ENCODE data around the gene TGM4.

Gene TGM4

DNA sequence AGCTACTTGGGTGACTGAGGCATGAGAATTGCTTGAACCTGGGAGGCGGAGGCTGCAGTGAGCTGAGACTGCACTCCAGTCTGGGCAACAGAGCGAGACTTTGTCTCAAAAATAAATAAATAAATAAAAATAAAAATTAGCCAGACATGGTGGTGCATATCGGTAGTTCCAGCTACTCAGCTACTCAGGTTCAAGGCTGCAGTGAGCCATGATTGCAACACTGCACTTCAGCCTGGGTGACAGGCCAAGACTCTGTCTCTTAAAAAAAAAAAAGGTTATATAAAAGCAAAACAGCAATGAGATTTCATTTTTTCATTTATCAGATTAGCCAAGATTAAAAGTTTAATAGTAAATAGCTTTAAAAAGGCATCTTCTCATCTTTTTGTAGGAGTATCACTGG, 2.9 kb downstream of the TGM4 start:
- Histone ChIP-seq H3K4me1 (ENCODE audit: control insufficient read depth, insufficient read depth, low read length) (no peaks in the 10 kb centered on the region), H3K27ac (ENCODE audit: insufficient read depth, low read depth, low read length, poor library complexity, severe bottlenecking) (no peak overlapping the region), H3K27me3 (ENCODE audit: control insufficient read depth, insufficient read depth, low read length, poor library complexity, severe bottlenecking) (no peaks in the 10 kb centered on the region), H3K4me3 (ENCODE audit: insufficient read depth, low read depth, low read length) (no peak overlapping the region), H3K36me3 (ENCODE audit: control insufficient read depth, insufficient read depth, low read length) (no peaks in the 10 kb centered on the region), H3K9me3 (ENCODE audit: control insufficient read depth, low read length) (no peaks in the 10 kb centered on the region)
- WGBS, 2 experiments: 94 to 96% methylated on average over 2 to 3 of the region's 3 CpGs

DNA sequence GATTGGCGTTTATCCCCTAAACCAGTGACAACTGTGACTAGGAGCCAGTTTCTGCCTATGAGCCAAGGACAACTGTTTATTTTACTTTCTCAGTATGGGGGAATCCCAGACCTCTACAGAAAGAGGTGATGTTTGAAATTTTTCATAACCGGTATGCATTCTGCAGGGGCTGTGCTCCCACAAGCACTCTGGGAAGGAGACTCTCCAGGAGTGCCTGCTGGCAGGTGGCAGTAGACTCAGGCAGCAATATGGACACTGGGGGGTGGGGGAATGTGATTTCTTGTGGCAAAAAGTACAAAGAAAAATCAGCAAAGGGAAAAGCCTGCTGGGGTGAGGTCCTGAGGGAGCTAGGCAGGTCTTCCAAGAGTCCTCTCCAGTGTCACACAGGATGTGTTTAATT, 5.9 kb downstream of the TGM4 start:
- no peaks in the 10 kb centered on the region for H3K36me3 ChIP-seq (ENCODE audit: control insufficient read depth, insufficient read depth, low read length)

DNA sequence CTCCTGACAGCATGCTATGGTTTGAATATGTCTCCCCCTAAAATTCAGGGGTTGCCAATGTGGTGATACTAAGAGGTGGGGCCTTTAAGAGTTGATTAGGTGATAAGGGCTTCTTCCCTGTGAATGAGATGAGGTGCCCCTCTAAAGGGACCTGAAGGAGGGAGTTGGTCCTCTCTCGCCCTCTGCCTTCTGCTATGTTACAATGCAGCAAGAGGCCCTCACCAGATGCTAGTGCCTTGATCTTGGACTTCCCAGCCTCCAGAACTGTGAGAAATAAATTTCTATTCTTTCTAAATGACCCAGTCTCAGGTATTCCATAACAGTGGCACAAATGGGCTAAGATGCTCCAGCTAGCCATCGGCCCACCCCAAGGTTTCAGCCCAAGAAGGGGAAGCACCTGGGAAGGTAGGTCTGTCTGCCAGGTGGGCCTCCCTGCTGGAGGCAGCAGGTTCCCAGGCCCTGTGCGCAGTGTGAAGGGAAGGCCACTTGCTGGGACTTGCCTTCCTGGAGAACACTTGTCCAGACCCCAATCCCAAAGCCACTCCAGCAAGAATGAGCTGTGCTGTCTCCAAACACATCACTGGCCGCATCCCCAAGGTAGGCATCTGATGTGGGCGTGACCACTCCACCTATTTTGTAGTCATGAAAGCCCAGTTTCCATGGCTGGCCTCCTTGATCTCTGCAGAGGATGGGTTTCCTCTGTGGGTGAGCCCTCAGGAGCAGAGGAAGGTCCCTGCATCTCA, 9.0 kb downstream of the TGM4 start:
- Histone ChIP-seq H3K27me3 (ENCODE audit: control insufficient read depth, insufficient read depth, low read length, poor library complexity, severe bottlenecking) (no peaks in the 10 kb centered on the region), H3K27ac (ENCODE audit: insufficient read depth, low read depth, low read length, poor library complexity, severe bottlenecking) (no peak overlapping the region), H3K4me1 (ENCODE audit: control insufficient read depth, insufficient read depth, low read length) (no peaks in the 10 kb centered on the region), H3K4me3 (ENCODE audit: insufficient read depth, low read depth, low read length) (no peak overlapping the region), H3K9me3 (ENCODE audit: control insufficient read depth, low read length) (no peaks in the 10 kb centered on the region), H3K36me3 (ENCODE audit: control insufficient read depth, insufficient read depth, low read length) (no peaks in the 10 kb centered on the region)
- 91 to 95% methylated on average over 5 of the region's 5 CpGs for WGBS, 2 experiments

More for the DNA sequence above, 5.9 kb downstream of the TGM4 start:
- Histone ChIP-seq H3K4me3 (ENCODE audit: insufficient read depth, low read depth, low read length) (no peak overlapping the region), H3K4me1 (ENCODE audit: control insufficient read depth, insufficient read depth, low read length) (no peaks in the 10 kb centered on the region), H3K9me3 (ENCODE audit: control insufficient read depth, low read length) (no peaks in the 10 kb centered on the region), H3K27me3 (ENCODE audit: control insufficient read depth, insufficient read depth, low read length, poor library complexity, severe bottlenecking) (no peaks in the 10 kb centered on the region), H3K27ac (ENCODE audit: insufficient read depth, low read depth, low read length, poor library complexity, severe bottlenecking) (no peak overlapping the region)
- 84 to 88% methylated on average over 2 of the region's 2 CpGs for WGBS, 2 experiments

DNA sequence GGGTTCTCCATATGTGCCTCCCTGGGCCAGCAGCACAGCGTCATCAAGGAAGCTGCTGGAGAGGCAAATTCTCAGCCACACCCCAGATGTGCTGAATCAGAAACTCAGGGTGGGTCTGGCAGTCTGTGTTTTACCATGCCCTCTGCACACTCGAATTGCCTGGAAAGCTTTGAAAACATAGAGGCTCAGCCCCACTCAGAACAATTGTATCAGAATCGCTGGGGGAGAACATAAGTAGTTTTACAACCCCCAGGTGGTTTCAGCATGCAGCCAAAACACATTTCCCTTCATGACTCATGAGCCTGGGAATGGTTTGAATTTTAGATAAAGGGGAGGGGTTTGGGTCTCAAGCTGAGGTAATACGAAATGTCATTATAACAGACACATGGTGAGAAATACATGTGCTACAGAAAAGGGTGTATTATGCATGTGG, 9.6 kb downstream of the TGM4 start:
- Histone ChIP-seq H3K4me3 (ENCODE audit: insufficient read depth, low read depth, low read length) (no peak overlapping the region), H3K4me1 (ENCODE audit: control insufficient read depth, insufficient read depth, low read length) (no peaks in the 10 kb centered on the region), H3K27ac (ENCODE audit: insufficient read depth, low read depth, low read length, poor library complexity, severe bottlenecking) (no peak overlapping the region), H3K27me3 (ENCODE audit: control insufficient read depth, insufficient read depth, low read length, poor library complexity, severe bottlenecking) (no peaks in the 10 kb centered on the region), H3K36me3 (ENCODE audit: control insufficient read depth, insufficient read depth, low read length) (no peaks in the 10 kb centered on the region), H3K9me3 (ENCODE audit: control insufficient read depth, low read length) (no peaks in the 10 kb centered on the region)
- 76 to 78% methylated on average over 4 of the region's 4 CpGs for WGBS, 2 experiments

DNA sequence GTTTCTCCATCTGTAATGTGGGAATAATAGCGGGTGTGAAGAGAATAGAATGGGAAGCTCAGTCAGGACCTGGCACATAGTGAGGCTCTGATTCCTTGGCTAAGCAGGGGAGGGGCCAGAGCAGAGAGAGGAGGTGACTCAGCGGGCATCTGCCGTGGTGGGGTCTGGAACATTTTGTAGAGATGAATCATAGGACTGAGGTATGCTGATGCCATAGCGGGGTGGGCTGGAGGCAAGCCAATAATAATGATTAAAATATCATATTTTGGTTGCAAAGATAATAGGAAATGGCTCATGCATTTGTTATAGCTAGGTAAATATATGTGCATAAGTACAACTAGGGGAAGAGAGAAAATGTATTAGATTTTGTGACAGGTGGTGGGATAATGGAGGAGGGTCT, 11.2 kb downstream of the TGM4 start:
- H3K4me1 ChIP-seq (ENCODE audit: control insufficient read depth, insufficient read depth, low read length): no peaks in the 10 kb centered on the region
- no peaks in the 10 kb centered on the region for H3K27me3 ChIP-seq (ENCODE audit: control insufficient read depth, insufficient read depth, low read length, poor library complexity, severe bottlenecking)
- H3K27ac ChIP-seq (ENCODE audit: insufficient read depth, low read depth, low read length, poor library complexity, severe bottlenecking): no peak overlapping the region
- no peak overlapping the region for H3K4me3 ChIP-seq (ENCODE audit: insufficient read depth, low read depth, low read length)
- WGBS, 2 experiments: 72 to 79% methylated on average over 4 of the region's 4 CpGs
- H3K9me3 ChIP-seq (ENCODE audit: control insufficient read depth, low read length): no peaks in the 10 kb centered on the region
- H3K36me3 ChIP-seq (ENCODE audit: control insufficient read depth, insufficient read depth, low read length): no peaks in the 10 kb centered on the region

DNA sequence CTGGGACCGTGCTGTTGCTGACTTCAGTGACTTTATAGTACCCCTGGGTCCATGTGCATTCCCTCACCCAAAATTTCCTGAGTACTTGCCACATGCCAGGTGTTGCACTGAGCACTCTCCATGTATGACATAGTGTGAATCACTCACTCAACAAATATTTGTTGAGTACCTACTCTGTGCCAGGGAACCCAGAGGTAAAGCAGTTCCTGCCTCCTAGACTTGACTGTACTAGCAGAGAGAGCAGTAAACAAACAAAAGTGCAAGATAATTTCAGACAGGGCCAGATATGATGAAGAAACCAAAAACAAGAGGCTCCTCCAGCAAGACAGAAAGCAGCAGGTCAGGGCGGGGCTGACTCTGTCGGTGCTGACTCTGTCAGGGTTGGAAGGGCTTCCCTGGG, 12.2 kb downstream of the TGM4 start:
- Histone ChIP-seq H3K27ac (ENCODE audit: insufficient read depth, low read depth, low read length, poor library complexity, severe bottlenecking) (no peak overlapping the region), H3K4me1 (ENCODE audit: control insufficient read depth, insufficient read depth, low read length) (no peaks in the 10 kb centered on the region), H3K27me3 (ENCODE audit: control insufficient read depth, insufficient read depth, low read length, poor library complexity, severe bottlenecking) (no peaks in the 10 kb centered on the region), H3K4me3 (ENCODE audit: insufficient read depth, low read depth, low read length) (no peak overlapping the region), H3K36me3 (ENCODE audit: control insufficient read depth, insufficient read depth, low read length) (no peaks in the 10 kb centered on the region), H3K9me3 (ENCODE audit: control insufficient read depth, low read length) (no peaks in the 10 kb centered on the region)
- WGBS, 2 experiments: 80 to 83% methylated on average over 3 of the region's 3 CpGs

DNA sequence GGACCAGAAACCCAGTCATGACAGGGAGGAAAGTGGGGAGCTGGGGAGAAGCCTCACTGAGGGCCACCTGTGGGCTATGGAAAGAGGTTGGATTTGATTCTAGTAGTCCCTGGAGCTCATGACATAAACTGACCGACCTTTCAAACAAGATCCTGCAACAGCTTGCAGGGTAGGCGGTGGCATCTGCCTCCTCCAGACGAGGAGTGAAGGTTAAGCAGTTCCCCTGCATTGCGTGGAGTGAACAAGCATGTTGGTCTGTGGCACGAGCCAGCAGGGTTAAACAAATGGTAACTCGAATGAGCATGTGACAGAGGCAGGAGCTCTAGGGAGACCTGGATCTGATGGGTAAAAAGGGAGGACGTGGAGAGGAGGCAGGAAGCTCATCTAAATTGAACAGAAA, 12.7 kb downstream of the TGM4 start:
- no peaks in the 10 kb centered on the region for H3K36me3 ChIP-seq (ENCODE audit: control insufficient read depth, insufficient read depth, low read length)
- no peaks in the 10 kb centered on the region for H3K27me3 ChIP-seq (ENCODE audit: control insufficient read depth, insufficient read depth, low read length, poor library complexity, severe bottlenecking)
- no peaks in the 10 kb centered on the region for H3K9me3 ChIP-seq (ENCODE audit: control insufficient read depth, low read length)
- WGBS, 2 experiments: 88 to 92% methylated on average over 7 of the region's 7 CpGs
- H3K4me1 ChIP-seq (ENCODE audit: control insufficient read depth, insufficient read depth, low read length): no peaks in the 10 kb centered on the region
- no peak overlapping the region for H3K27ac ChIP-seq (ENCODE audit: insufficient read depth, low read depth, low read length, poor library complexity, severe bottlenecking)
- H3K4me3 ChIP-seq (ENCODE audit: insufficient read depth, low read depth, low read length): no peak overlapping the region

DNA sequence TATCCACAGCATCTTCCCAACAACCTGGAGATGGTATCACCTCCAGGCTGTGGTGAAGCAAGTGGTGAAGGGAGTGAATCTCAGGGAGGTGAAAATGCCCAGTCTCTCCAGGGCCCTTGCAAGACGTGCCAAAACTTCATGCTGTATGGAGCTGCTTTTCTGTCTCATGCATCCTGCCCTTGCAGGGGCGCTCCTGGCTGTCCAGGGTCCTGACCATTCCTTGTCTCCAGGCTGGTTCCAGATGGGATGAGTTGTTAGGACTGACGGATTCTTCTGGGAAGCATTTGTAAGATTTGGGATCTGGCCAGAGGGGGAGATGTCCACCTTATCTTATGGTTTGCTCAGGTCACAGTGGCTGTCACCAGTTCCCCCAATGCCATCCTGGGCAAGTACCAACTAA, 15.8 kb downstream of the TGM4 start:
- Histone ChIP-seq H3K27ac (ENCODE audit: insufficient read depth, low read depth, low read length, poor library complexity, severe bottlenecking) (no peak overlapping the region), H3K36me3 (ENCODE audit: control insufficient read depth, insufficient read depth, low read length) (no peaks in the 10 kb centered on the region), H3K4me3 (ENCODE audit: insufficient read depth, low read depth, low read length) (no peak overlapping the region), H3K9me3 (ENCODE audit: control insufficient read depth, low read length) (no peaks in the 10 kb centered on the region), H3K27me3 (ENCODE audit: control insufficient read depth, insufficient read depth, low read length, poor library complexity, severe bottlenecking) (no peaks in the 10 kb centered on the region), H3K4me1 (ENCODE audit: control insufficient read depth, insufficient read depth, low read length) (peaks cover 5% of the 10 kb centered on the region)
- 75 to 78% methylated on average over 3 of the region's 3 CpGs for WGBS, 2 experiments

DNA sequence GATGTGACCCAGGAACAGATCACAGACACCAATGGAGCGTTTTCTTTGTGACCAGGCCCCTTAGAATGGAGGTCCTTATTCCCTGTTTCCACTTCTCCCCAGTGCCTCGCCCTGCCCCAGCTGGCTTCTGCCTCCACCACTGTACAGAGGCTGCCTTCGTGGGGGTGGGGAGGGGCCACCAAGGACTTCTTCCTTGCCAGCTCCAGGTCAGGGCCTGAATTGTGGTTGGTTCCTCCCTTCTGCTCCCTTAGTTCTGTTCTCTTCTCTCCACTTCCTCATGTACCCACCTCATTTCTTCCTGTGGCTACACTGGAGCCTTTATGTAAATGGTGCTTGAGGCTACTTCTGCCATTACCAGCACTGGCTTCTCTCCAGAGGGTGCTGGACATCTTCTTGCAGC, 16.4 kb downstream of the TGM4 start:
- H3K4me1 ChIP-seq (ENCODE audit: control insufficient read depth, insufficient read depth, low read length): peaks cover 5% of the 10 kb centered on the region
- no peaks in the 10 kb centered on the region for H3K36me3 ChIP-seq (ENCODE audit: control insufficient read depth, insufficient read depth, low read length)
- WGBS, 2 experiments: 88 to 94% methylated on average over 3 of the region's 3 CpGs
- H3K4me3 ChIP-seq (ENCODE audit: insufficient read depth, low read depth, low read length): no peak overlapping the region
- H3K27me3 ChIP-seq (ENCODE audit: control insufficient read depth, insufficient read depth, low read length, poor library complexity, severe bottlenecking): no peaks in the 10 kb centered on the region
- H3K27ac ChIP-seq (ENCODE audit: insufficient read depth, low read depth, low read length, poor library complexity, severe bottlenecking): no peak overlapping the region
- no peaks in the 10 kb centered on the region for H3K9me3 ChIP-seq (ENCODE audit: control insufficient read depth, low read length)

DNA sequence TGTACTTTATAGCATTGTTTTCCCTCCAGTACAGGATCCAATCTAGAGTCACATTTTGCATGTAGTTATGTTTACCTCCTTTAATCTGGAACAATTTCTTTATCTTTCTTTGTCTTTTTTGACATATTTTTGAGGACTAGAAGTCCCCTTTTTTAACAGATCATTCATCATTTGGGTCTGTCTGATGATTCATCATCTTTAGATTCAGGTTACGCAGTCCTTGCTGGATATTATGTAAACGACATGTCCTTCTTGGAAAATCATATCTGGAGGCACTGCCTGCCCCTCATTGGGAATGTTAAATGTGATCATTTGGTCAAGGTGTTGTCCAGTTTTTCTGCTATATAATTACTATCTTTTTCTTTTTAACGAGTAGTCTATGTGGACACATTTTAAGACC, 18.3 kb downstream of the TGM4 start:
- Histone ChIP-seq H3K9me3 (ENCODE audit: control insufficient read depth, low read length) (no peaks in the 10 kb centered on the region), H3K27me3 (ENCODE audit: control insufficient read depth, insufficient read depth, low read length, poor library complexity, severe bottlenecking) (no peaks in the 10 kb centered on the region), H3K27ac (ENCODE audit: insufficient read depth, low read depth, low read length, poor library complexity, severe bottlenecking) (no peak overlapping the region), H3K36me3 (ENCODE audit: control insufficient read depth, insufficient read depth, low read length) (no peaks in the 10 kb centered on the region), H3K4me3 (ENCODE audit: insufficient read depth, low read depth, low read length) (no peak overlapping the region), H3K4me1 (ENCODE audit: control insufficient read depth, insufficient read depth, low read length) (peaks cover 5% of the 10 kb centered on the region)
- 93 to 97% methylated on average over 3 of the region's 3 CpGs for WGBS, 2 experiments

DNA sequence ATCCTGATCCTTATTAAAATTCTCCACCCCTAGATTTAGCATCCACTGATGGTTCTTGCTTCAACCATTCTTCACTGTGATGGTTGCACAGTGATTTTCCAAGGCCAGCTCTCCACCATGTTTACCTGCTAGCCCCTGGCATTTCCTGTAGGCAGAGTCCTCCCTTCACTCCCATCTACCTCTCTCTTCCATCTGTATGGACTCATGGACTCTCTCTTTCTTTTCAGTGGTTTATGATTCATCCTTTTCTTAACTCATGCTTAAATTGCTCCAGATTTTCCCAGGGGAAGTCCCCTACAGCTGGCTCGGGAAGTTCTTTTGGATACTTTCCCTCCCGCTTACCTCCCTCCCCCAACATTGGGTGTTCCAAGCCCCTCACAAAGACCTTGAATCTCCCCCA, 18.7 kb downstream of the TGM4 start:
- 88 to 92% methylated on average over 2 of the region's 2 CpGs for WGBS, 2 experiments
- Histone ChIP-seq H3K4me1 (ENCODE audit: control insufficient read depth, insufficient read depth, low read length) (peaks cover 5% of the 10 kb centered on the region), H3K36me3 (ENCODE audit: control insufficient read depth, insufficient read depth, low read length) (no peaks in the 10 kb centered on the region), H3K9me3 (ENCODE audit: control insufficient read depth, low read length) (no peaks in the 10 kb centered on the region), H3K27me3 (ENCODE audit: control insufficient read depth, insufficient read depth, low read length, poor library complexity, severe bottlenecking) (no peaks in the 10 kb centered on the region), H3K4me3 (ENCODE audit: insufficient read depth, low read depth, low read length) (no peak overlapping the region), H3K27ac (ENCODE audit: insufficient read depth, low read depth, low read length, poor library complexity, severe bottlenecking) (no peak overlapping the region)

All from ectodermal cell (in vitro differentiated cells).